ENCODE measurements around the gene FARS2. TPM values are rescaled to one million over a fixed set of nuclear protein-coding genes. Genes with fewer than 3 reads are reported as not detected.
A peak's percentile ranks its signal among the peaks of the same experiment; 100 is the strongest.

The FARS2 gene
- polyA plus RNA-seq, 3 donors: 12.2 to 21.6 (median 17.7) TPM

DNA sequence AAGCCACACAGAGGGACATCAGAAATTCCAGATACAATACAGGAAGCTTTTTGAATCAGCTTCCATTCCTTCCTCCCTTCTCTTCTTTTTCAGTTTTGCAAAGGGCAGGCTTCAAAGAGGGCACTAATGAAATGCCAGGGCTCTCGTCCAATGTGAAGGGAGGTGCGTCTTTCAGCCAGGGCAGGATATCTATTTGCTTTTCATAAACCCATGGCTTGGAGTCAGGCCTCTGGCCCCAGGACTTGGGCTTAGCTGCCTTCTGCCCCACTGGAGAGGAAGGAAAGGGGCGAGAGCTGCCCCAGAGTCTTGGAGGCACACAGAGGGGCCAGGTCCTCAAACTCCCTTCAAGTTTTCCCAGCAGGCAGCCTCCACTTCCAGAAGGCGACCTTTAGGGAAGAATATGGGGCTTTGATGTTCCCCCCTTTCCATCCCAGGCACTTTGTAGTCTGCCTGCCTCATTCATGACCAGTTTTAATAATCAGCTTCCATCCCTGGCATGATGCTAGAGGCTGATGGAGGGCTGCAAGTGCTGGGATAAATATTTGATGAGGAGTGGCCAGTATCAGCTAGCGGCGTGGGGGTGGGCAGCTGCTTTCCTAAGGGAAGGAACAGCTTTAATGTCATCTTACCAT, 510.6 kb downstream of the FARS2 start:
- no peak for DNase-seq
- H3K27me3 Mint-ChIP-seq (ENCODE audit: low read depth in 3 of 3): peaks cover 0 to 2% (median 1%) of the 10 kb centered on the region in 3 donors
- Histone ChIP-seq H2AFZ (ENCODE audit: insufficient read depth, low read depth, low read length, poor library complexity, severe bottlenecking) (no peak overlapping the region), H3K9me3 (replicated peaks in 1 of 2; ENCODE audit: control insufficient read depth in 1 of 2, insufficient read depth in 1 of 2, low read length in 2 of 2) (peaks cover 0 to 3% of the 10 kb centered on the region in 2 donors), H3K4me1 (ENCODE audit: control insufficient read depth in 1 of 2, insufficient read depth in 2 of 2, low read length in 2 of 2) (no peaks in the 10 kb centered on the region), H3K36me3 (replicated peaks in 1 of 2; ENCODE audit: control insufficient read depth in 1 of 2, insufficient read depth in 2 of 2, low read length in 2 of 2) (peaks cover 0 to 5% of the 10 kb centered on the region in 2 donors), H3K4me3 (replicated peaks in 1 of 3; ENCODE audit: low read depth in 2 of 3, low read length in 3 of 3) (no peak overlapping the region), H3K27me3 (ENCODE audit: control insufficient read depth in 2 of 2, insufficient read depth in 2 of 2, low read length in 2 of 2) (no peaks in the 10 kb centered on the region), H3K9ac (ENCODE audit: insufficient read depth, low read length, poor library complexity, severe bottlenecking) (no peak overlapping the region), H3K27ac (ENCODE audit: low read depth in 1 of 2, low read length in 2 of 2) (no peak overlapping the region), H3K79me2 (ENCODE audit: insufficient read depth, low read length) (no peaks in the 10 kb centered on the region), H4K20me1 (ENCODE audit: insufficient read depth, low read length) (no peaks in the 10 kb centered on the region), H3K4me2 (replicated peaks; ENCODE audit: extremely low read depth, low read length, poor library complexity, severe bottlenecking) (no peak overlapping the region)
- intact Hi-C loops (cut with micrococcal nuclease): no loop called here
- TF ChIP-seq, protein P1, sequence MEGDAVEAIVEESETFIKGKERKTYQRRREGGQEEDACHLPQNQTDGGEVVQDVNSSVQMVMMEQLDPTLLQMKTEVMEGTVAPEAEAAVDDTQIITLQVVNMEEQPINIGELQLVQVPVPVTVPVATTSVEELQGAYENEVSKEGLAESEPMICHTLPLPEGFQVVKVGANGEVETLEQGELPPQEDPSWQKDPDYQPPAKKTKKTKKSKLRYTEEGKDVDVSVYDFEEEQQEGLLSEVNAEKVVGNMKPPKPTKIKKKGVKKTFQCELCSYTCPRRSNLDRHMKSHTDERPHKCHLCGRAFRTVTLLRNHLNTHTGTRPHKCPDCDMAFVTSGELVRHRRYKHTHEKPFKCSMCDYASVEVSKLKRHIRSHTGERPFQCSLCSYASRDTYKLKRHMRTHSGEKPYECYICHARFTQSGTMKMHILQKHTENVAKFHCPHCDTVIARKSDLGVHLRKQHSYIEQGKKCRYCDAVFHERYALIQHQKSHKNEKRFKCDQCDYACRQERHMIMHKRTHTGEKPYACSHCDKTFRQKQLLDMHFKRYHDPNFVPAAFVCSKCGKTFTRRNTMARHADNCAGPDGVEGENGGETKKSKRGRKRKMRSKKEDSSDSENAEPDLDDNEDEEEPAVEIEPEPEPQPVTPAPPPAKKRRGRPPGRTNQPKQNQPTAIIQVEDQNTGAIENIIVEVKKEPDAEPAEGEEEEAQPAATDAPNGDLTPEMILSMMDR (IDR thresholded peaks at IDR 0.05): no peak
- H3K36me3 Mint-ChIP-seq: peaks cover 3 to 11% of the 10 kb centered on the region in 2 donors
- peaks cover 0 to 7% (median 4%) of the 10 kb centered on the region in 7 donors for H3K9me3 Mint-ChIP-seq
- H3K4me3 Mint-ChIP-seq: no peak overlapping the region
- peak overlapping the region in 2 of 7 donors; percentile 31 to 37 for H3K27ac Mint-ChIP-seq
- WGBS (ENCODE audit: insufficient coverage): 100% methylated on average over 4 of the region's 6 CpGs
- peaks cover 3% of the 10 kb centered on the region for H3K4me1 Mint-ChIP-seq

DNA sequence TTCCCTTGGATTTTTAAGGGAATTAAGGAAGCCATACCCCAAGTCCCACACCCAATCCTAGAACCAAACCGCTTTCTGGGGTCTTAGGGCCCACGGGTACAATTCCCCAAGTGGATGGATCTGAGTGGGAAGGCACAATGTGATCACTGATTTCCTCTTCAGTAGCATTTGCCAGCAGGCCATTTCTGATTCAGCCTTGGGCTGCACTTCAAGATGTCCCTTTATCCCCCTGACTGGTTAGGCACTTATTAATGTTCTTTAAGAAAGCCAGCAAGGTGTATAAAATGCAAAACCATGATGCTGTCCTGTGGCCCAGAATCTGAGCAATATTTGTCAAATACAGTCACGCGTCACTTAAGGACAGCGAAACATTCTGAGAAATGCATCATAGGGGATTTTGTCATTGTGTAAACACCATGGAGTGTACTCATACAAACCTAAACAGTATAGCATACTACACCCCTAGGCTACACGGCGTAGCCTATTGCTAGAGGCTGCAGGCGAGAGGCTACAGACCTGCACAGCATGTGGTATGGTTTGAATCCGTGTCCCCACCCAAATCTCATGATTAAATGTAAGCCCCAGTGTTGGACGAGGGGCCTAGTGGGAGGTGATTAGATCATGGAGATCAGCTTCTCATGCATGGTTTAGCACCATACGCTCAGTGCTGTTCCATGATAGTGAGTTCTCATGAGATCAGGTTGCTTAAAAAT, 511.3 kb downstream of the FARS2 start:
- Histone ChIP-seq H3K9me3 (replicated peaks in 1 of 2; ENCODE audit: control insufficient read depth in 1 of 2, insufficient read depth in 1 of 2, low read length in 2 of 2) (peaks cover 0 to 3% of the 10 kb centered on the region in 2 donors), H3K4me1 (ENCODE audit: control insufficient read depth in 1 of 2, insufficient read depth in 2 of 2, low read length in 2 of 2) (no peaks in the 10 kb centered on the region), H4K20me1 (ENCODE audit: insufficient read depth, low read length) (no peaks in the 10 kb centered on the region), H2AFZ (ENCODE audit: insufficient read depth, low read depth, low read length, poor library complexity, severe bottlenecking) (no peak overlapping the region), H3K9ac (ENCODE audit: insufficient read depth, low read length, poor library complexity, severe bottlenecking) (no peak overlapping the region), H3K27ac (ENCODE audit: low read depth in 1 of 2, low read length in 2 of 2) (no peak overlapping the region), H3K4me3 (replicated peaks in 1 of 3; ENCODE audit: low read depth in 2 of 3, low read length in 3 of 3) (no peak overlapping the region), H3K79me2 (ENCODE audit: insufficient read depth, low read length) (no peaks in the 10 kb centered on the region), H3K27me3 (ENCODE audit: control insufficient read depth in 2 of 2, insufficient read depth in 2 of 2, low read length in 2 of 2) (no peaks in the 10 kb centered on the region), H3K36me3 (replicated peaks in 1 of 2; ENCODE audit: control insufficient read depth in 1 of 2, insufficient read depth in 2 of 2, low read length in 2 of 2) (peaks cover 0 to 5% of the 10 kb centered on the region in 2 donors), H3K4me2 (replicated peaks; ENCODE audit: extremely low read depth, low read length, poor library complexity, severe bottlenecking) (no peak overlapping the region)
- peaks cover 3 to 11% of the 10 kb centered on the region in 2 donors for H3K36me3 Mint-ChIP-seq
- H3K9me3 Mint-ChIP-seq: peaks cover 0 to 7% (median 2%) of the 10 kb centered on the region in 7 donors
- TF ChIP-seq, protein P1 (IDR thresholded peaks at IDR 0.05): no peak
- peaks cover 0 to 2% (median 1%) of the 10 kb centered on the region in 3 donors for H3K27me3 Mint-ChIP-seq (ENCODE audit: low read depth in 3 of 3)
- peaks cover 4% of the 10 kb centered on the region for H3K4me1 Mint-ChIP-seq
- H3K4me3 Mint-ChIP-seq: no peak overlapping the region
- no peak for DNase-seq
- intact Hi-C loops (cut with micrococcal nuclease): no loop called here
- no CpG with 5 or more reads among the region's 11 CpGs for WGBS (ENCODE audit: insufficient coverage)
- H3K27ac Mint-ChIP-seq: no peak overlapping the region

All from CD14-positive monocyte (primary cell).